HG03520 (cell line): Measurements from ENCODE around the gene ANO10.

Source experiments
- ATAC-seq: cut with Tn5 transposase; IDR thresholded peaks from one replicate; pipeline ENCODE4 v1.9.1; 2021; ENCODE audit warnings: mild to moderate bottlenecking, moderate library complexity; ENCODE audit not compliant: unreplicated experiment

The ANO10 gene

DNA sequence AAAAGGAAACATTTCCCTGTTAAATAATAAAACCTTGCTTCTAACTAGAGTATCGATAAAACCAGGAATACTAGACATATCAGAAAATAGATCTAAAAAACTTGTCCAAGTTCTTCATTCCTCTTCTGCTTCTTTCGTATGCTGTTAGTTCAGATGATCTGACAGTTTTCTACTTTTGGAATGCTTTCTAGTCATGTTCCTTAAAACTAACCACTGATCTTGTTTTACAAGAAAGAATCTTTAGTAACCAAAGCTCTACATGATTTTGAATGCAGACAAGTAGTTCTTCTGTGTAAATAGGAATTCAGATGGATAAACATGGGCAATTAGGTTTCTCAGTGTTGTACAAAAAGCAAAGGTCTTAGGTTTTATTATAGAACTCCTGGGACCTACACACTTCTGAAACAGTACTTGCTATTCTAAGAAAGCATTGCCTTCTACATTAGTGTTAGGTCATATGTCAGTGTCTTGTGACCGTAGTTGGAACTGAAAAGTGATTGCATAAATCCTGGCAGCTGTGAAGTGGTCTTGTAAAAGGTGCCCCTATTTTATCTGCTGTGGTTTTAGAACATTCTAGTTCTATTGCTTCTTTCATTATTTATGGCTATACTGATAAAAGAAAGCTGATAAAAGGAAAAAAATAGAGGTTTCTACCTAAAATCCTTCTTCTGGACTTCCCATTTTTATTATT is 294.8 kb downstream of the ANO10 start:
- no peak for ATAC-seq

DNA sequence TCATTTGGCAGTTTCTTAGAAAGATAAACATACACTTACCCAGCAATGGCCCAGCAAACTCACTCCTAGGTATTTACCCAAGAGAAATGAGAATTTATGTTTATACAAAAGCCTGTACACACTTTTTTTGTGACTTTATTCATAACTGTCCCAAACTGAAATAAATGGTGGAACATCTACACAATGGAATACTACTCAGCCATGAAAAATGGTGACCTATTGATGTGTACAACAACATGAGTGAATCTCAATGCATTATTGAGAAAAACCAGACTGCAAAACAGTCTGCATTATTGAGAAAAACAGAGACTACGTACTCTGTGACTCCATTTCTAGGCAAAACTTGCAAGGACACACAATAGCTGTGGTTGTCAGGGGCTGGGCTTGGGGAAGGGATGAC is 298.3 kb downstream of the ANO10 start:
- ATAC-seq: no peak

DNA sequence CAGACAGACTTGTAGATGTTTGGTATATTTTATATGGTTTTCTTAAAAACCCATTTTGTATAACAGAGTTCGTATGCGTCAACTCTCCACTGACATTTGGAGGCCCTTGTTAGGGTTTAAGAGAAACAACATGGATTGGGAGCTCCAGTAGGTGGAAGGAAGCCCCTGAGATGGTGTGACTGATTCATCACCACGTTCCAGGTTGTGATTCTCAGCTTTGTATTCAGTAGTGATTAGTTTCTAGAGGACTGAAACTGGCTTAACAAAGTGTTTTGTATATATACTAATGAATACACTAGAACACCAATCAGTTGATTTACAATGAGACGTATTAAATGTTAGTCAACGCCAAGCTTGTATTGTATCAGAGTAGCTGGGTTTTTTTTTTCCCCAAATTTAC is 301.5 kb downstream of the ANO10 start:
- no peak for ATAC-seq

DNA sequence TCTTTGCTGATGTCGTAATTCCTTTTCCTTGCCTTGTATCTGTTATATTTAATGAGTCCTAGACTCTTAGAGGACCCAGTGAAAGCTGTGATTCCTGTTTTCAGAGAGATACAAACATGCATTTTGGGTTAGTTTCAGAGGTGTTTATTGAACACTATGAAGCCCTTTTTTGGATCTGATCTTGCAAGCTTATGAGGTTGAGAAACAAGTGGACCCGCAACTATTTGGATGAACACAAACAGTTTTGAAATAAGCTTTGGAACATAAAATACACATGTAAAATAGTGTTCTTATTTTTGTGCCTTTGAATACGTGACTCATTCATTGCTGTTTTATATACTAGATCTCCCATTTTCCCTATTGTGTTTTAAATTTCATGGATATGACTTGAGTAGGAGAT is 302.0 kb downstream of the ANO10 start:
- no peak for ATAC-seq

DNA sequence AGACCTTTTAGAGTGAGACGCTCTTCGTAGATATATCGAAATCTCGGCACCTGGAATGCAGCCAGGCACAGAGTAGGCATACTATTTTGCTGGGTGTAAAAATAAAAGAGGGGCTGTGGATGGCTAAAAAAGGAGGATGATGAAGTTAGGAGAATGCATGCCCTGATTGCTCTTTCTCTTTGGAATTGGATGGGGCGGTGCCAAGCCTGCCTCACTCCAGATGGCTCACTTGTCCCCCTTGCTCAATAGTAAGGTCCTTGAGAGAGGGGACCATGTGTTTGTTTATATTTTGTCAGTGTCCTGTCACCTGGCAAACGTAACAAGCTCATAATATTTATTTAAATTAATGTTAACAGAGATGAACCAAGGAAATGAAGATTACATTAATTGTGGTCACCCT is 302.4 kb downstream of the ANO10 start:
- ATAC-seq: no peak

DNA sequence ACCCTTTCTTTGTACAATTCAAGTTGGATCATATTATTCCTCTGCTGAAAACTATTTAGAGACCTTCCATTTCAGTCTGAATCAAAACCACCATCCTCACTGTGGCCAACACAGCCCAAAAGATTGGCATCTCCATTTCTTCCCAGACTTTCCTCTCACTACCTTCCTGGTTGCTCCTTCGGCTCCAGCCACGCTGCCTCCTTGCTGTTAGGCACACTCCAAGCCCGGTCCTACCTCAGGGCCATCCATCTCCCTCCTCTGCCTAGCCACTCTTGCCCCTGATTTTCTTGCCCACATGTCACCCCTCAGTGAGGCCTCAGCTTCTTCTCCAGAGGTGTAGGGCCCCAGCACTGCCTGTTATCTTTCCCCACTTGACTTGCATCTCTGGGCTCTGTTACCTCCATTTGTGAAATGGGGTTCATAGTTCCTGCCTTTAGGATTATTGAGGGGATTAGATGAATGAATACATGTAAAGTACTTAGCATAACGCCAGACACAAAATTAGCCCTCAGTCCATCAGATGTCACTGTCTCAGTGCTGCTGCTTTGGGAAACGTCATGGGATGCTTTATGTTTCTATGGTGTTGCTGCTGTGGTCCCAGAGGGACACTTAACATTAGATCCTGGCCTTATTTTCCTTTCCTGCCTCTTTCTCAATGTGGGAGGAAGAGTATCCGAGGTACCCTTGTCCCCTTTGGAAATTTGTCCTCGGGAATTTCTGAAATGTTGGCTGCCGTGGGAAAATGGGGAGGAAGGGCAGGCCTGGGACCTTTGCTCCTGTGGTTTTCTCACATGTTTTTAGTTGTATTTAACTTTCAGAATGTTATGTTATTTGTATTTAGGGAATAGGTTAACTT is 304.1 kb downstream of the ANO10 start:
- ATAC-seq: no peak

DNA sequence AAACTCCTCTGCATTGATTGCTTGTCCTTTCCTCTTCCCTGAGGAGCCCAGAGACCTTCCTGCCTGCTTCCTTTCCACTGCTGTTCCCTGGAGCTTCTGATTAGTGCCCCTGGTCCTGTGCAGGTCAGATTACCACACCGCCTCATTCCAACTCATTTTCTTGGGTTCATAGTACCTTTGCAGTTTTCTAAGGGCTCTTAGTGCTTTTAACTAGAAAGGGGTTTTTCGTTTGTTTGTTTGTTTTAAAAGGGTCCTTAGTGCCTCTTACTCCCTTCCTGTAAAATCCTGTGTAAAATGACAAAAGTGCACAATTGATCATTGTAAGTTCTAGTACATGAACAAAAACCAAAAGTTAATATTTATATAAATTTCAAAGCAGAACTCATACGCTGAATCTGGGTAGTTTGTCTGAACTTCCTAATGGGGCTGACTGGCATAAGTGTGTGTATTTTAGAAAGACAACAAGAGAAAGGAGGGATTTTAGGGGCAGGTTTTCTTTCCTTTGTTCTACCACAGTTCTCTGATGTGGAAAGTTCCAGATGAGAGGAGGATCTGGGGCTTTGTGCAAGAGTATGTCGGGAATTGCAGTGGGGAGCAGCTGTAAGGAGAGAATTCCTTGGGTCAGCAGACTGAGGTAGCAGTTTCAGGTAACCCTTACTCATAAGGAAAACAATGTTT is 304.9 kb downstream of the ANO10 start:
- ATAC-seq: no peak
